Sigmoid colon (tissue), 7 donors: ENCODE measurements around the gene OR5D16. TPM values are rescaled to one million over a fixed set of nuclear protein-coding genes. Genes with fewer than 3 reads are reported as not detected.
"Not testable (repeated sequence)": the region's sequence is repeated elsewhere in the genome, so short reads cannot be mapped to it uniquely, and the experiment has no call there.

Source experiments
- DNase-seq: peaks from one replicate; pipeline ENCODE4 v3.0.0-alpha.2; 2019
- H3K27ac ChIP-seq, 4 donors: fragments of 200-600 bp; sonication (generic); one replicate each; pipeline ENCODE4 v1.5.1; 2016 to 2019; ENCODE audit warnings: mild to moderate bottlenecking in 1 of 4
- H3K27me3 ChIP-seq, 3 donors: fragments of 200-600 bp; sonication (generic); one replicate each; pipeline ENCODE4 v1.5.1; 2019; ENCODE audit warnings: mild to moderate bottlenecking in 1 of 3
- H3K36me3 ChIP-seq, 4 donors: fragments of 200-600 bp; sonication (generic); one replicate each; pipeline ENCODE4 v1.5.1; 2016 to 2019
- H3K4me1 ChIP-seq, 4 donors: fragments of 200-600 bp; sonication (generic); one replicate each; pipeline ENCODE4 v1.5.1; 2017 to 2019
- H3K4me3 ChIP-seq, 4 donors: fragments of 200-600 bp; sonication (generic); one replicate each; pipeline ENCODE4 v1.5.1; 2017 to 2019; ENCODE audit warnings: mild to moderate bottlenecking in 2 of 4, moderate library complexity in 1 of 4
- H3K9me3 ChIP-seq, 4 donors: fragments of 200-600 bp in 3 of 4; sonication (generic) in 3 of 4; one replicate each; pipeline versions ENCODE4 v1.5.1 to v1.6.1; 2013 to 2019
- EP300 ChIP-seq, 4 donors: sonication (generic); formaldehyde crosslinking; IDR thresholded peaks; one replicate each; pipeline ENCODE4 v1.6.1; 2017; ENCODE audit warnings: antibody characterized with exemption in 4 of 4
- POLR2A ChIP-seq, 2 donors: fragments of 450-650 bp; IDR thresholded peaks; one replicate each; pipeline ENCODE4 v1.6.1; 2016; ENCODE audit warnings: antibody characterized with exemption in 2 of 2, mild to moderate bottlenecking in 2 of 2, moderate library complexity in 2 of 2
- POLR2AphosphoS5 ChIP-seq, 4 donors: sonication (generic); formaldehyde crosslinking; IDR thresholded peaks; one replicate each; pipeline ENCODE4 v1.6.1; 2017; ENCODE audit warnings: antibody characterized with exemption in 4 of 4
- WGBS, 2 donors: extraction: QIAGEN DNeasy Blood & Tissue Kit; methylation state at CpG; one replicate each; pipeline ENCODE4 v1.1.7; 2013; 5-methylcytosine and 5-hydroxymethylcytosine counted together
- intact Hi-C: fragments of 100-400 bp; cut with DNase I; formaldehyde crosslinking; loops from one replicate; pipeline ENCODE4 v1.15.1; 2023
- polyA plus RNA-seq, 3 donors: library from polyadenylated mRNA; stranded (reverse); fragments of 200-250 nt; gene quantifications; one replicate each; pipeline ENCODE4 v1.2.3, GENCODE V29; 2013
- small RNA-seq, 3 donors: library from RNA; depleted of rRNA; stranded (forward); fragments of <200 nt; gene quantifications; one replicate each; pipeline ENCODE3, GENCODE V24; 2016
- total RNA-seq, 4 donors: library from RNA; depleted of rRNA; stranded (reverse); fragments of >200 nt; gene quantifications; one replicate each; pipeline ENCODE4 v1.1.0, GENCODE V29; 2016
- TF ChIP-seq, protein P1 (sequence below), 4 experiments: fragments of 450-650 bp in 3 of 4; fragments of 200-600 bp in 1 of 4; IDR thresholded peaks; one replicate each; pipeline ENCODE4 v1.5.1; 2016 to 2019; ENCODE audit warnings: antibody characterized with exemption in 4 of 4, mild to moderate bottlenecking in 3 of 4, moderate library complexity in 2 of 4
- donor health status: healthy with polysubstance abuse.
- donor health status: Bipolar disorder and iron deficiency.
- donor health status: healthy.

OR5D16 gene
- total and polyA plus RNA-seq, 7 donors: not detected

GRCh38 chr11:55852141-55852540 is 13.6 kb downstream of the OR5D16 start:
- no peak overlapping the region for H3K4me3 ChIP-seq
- H3K27me3 ChIP-seq: no peaks in the 10 kb centered on the region
- no peaks in the 10 kb centered on the region for H3K36me3 ChIP-seq
- intact Hi-C loops: no loop called here
- H3K27ac ChIP-seq: no peak overlapping the region
- no peaks in the 10 kb centered on the region for H3K4me1 ChIP-seq
- DNase-seq: no peak
- no peak for TF ChIP-seq POLR2A (IDR thresholded peaks at IDR 0.05)
- TF ChIP-seq EP300 (IDR thresholded peaks at IDR 0.05): no peak
- TF ChIP-seq, protein P1, sequence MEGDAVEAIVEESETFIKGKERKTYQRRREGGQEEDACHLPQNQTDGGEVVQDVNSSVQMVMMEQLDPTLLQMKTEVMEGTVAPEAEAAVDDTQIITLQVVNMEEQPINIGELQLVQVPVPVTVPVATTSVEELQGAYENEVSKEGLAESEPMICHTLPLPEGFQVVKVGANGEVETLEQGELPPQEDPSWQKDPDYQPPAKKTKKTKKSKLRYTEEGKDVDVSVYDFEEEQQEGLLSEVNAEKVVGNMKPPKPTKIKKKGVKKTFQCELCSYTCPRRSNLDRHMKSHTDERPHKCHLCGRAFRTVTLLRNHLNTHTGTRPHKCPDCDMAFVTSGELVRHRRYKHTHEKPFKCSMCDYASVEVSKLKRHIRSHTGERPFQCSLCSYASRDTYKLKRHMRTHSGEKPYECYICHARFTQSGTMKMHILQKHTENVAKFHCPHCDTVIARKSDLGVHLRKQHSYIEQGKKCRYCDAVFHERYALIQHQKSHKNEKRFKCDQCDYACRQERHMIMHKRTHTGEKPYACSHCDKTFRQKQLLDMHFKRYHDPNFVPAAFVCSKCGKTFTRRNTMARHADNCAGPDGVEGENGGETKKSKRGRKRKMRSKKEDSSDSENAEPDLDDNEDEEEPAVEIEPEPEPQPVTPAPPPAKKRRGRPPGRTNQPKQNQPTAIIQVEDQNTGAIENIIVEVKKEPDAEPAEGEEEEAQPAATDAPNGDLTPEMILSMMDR (IDR thresholded peaks at IDR 0.05): no peak
- no peak for TF ChIP-seq POLR2AphosphoS5 (IDR thresholded peaks at IDR 0.05)
- no peaks in the 10 kb centered on the region for H3K9me3 ChIP-seq
- WGBS, 2 donors: 88% methylated on average over 1 of the region's 1 CpG

GRCh38 chr11:55854704-55855103 is 16.2 kb downstream of the OR5D16 start:
- intact Hi-C loops: no loop called here
- no peak overlapping the region for H3K27ac ChIP-seq
- WGBS, 2 donors: 20 to 24% methylated on average over 1 of the region's 1 CpG
- H3K9me3 ChIP-seq: no peaks in the 10 kb centered on the region
- no peaks in the 10 kb centered on the region for H3K27me3 ChIP-seq
- no peaks in the 10 kb centered on the region for H3K4me1 ChIP-seq
- no peak overlapping the region for H3K4me3 ChIP-seq
- TF ChIP-seq POLR2AphosphoS5 (IDR thresholded peaks at IDR 0.05): no peak
- no peak for TF ChIP-seq POLR2A (IDR thresholded peaks at IDR 0.05)
- TF ChIP-seq, protein P1 (IDR thresholded peaks at IDR 0.05): no peak
- no peak for TF ChIP-seq EP300 (IDR thresholded peaks at IDR 0.05)
- DNase-seq: no peak
- H3K36me3 ChIP-seq: no peaks in the 10 kb centered on the region

DNA sequence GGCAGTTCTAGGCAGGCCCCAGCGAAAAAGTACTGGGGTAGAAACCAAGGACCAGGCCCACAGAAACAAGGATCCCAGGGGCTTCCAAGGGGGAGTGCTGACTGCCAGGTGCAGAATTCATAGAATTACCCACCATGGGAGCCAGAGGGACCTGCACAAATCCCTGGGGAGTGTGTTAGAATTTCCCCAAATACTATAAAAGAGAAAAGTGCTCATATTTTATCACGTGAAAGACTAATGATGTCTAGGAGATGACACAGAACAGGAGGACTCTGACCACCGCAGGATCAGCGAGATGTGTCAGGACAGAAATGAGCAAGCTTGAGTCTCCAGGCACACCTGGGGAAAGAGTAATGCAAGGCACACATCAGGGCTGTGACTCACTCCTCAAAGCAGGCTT is 28.8 kb downstream of the OR5D16 start:
- H3K27me3 ChIP-seq, H3K36me3 ChIP-seq, H3K4me3 ChIP-seq, DNase-seq, intact Hi-C loops, H3K4me1 ChIP-seq, H3K9me3 ChIP-seq, H3K27ac ChIP-seq: not testable (repeated sequence)
- 87 to 88% methylated on average over 4 of the region's 4 CpGs for WGBS, 2 donors

GRCh38 chr11:55872731-55873130 is 34.2 kb downstream of the OR5D16 start:
- intact Hi-C loops, H3K4me1 ChIP-seq, H3K36me3 ChIP-seq, H3K9me3 ChIP-seq, H3K27me3 ChIP-seq, DNase-seq, H3K27ac ChIP-seq: not testable (repeated sequence)
- H3K4me3 ChIP-seq: peak overlapping the region in 1 of 4 donors; percentile 8
- 16 to 32% methylated on average over 33 of the region's 33 CpGs for WGBS, 2 donors

DNA sequence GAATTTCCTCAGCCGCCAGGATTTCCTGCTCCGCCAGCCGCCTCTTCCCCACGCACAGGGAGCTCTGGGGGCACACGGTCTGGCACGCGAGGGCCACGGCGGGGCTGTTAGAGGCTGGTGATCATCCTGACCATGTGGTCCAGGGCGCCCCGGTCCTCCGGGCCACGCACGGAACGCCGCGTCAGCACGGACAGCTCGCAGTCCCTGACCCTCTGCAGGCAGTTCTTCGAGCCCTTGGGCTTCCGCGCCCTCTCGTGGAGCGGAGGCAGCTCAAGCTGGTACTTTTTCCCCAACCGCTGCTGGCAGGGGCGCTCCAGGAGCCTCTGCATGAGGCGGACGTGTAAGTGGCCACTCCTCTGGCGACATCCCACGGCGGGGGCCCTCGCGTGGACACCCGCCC is 34.6 kb downstream of the OR5D16 start:
- intact Hi-C loops, H3K27me3 ChIP-seq, DNase-seq, H3K27ac ChIP-seq, H3K36me3 ChIP-seq, H3K9me3 ChIP-seq, H3K4me1 ChIP-seq: not testable (repeated sequence)
- H3K4me3 ChIP-seq: peak overlapping the region in 1 of 4 donors; percentile 8
- 18 to 36% methylated on average over 34 of the region's 34 CpGs for WGBS, 2 donors

GRCh38 chr11:55882997-55883396 is 44.4 kb downstream of the OR5D16 start, which contains the start of gene TRIM51:
TRIM51 (plus strand) TSS chr11:55883297; CDS start chr11:55885429, 2,132 bp downstream.
- H3K9me3 ChIP-seq, DNase-seq, H3K27ac ChIP-seq, H3K4me1 ChIP-seq, intact Hi-C loops, H3K4me3 ChIP-seq, H3K36me3 ChIP-seq, H3K27me3 ChIP-seq: not testable (repeated sequence)
- 68 to 73% methylated on average over 1 of the region's 1 CpG for WGBS, 2 donors

DNA sequence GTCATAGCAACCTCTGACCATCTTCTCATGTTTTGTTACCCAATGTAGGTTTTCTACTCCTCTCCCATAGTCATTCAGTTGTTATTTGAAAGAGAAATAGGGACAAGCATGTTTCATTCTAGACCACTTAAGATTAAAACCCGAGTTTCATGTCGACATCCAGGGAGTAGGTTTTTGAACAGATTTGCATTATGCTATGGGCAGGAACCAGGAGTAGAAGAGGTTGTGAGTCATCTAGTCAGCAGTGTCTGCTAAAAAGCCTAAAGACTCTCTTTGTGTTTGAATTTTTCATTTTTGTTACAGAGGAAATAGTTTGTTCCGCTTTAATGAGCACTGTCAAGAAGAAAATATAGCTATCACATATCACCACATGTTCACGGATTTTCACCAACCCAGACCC is 46.4 kb downstream of the OR5D16 start:
- H3K27me3 ChIP-seq, H3K4me1 ChIP-seq, H3K9me3 ChIP-seq, H3K4me3 ChIP-seq, H3K27ac ChIP-seq, DNase-seq, H3K36me3 ChIP-seq, intact Hi-C loops: not testable (repeated sequence)
- WGBS, 2 donors: 85 to 91% methylated on average over 4 of the region's 4 CpGs

DNA sequence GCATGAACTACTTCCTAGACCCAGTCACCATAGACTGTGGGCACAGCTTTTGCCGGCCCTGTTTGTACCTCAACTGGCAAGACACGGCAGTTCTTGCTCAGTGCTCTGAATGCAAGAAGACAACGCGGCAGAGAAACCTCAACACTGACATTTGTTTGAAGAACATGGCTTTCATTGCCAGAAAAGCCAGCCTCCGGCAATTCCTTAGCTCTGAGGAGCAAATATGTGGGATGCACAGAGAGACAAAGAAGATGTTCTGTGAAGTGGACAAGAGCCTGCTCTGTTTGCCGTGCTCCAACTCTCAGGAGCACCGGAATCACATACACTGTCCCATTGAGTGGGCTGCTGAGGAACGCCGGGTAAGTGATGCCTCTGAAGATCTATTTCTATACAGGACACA is 46.9 kb downstream of the OR5D16 start:
- H3K4me1 ChIP-seq, H3K9me3 ChIP-seq, DNase-seq, intact Hi-C loops, H3K27ac ChIP-seq, H3K27me3 ChIP-seq, H3K4me3 ChIP-seq, H3K36me3 ChIP-seq: not testable (repeated sequence)
- WGBS, 2 donors: 90 to 93% methylated on average over 9 of the region's 9 CpGs

Small RNAs within 50 kb of the gene (small RNA-seq; reads per million reads assigned to genes)
- gene AC036111.3: 0 reads per million in 3 donors

Other genes with a start within 250 kb of the OR5D16 start
- gene OR4C11, start 231.1 kb upstream of the OR5D16 start, total RNA-seq: not detected
- not detected for gene OR4C11, start 231.1 kb upstream of the OR5D16 start, polyA plus RNA-seq
- gene OR4P4, start 203.6 kb upstream of the OR5D16 start, total RNA-seq: not detected
- not detected for gene OR4P4, start 203.6 kb upstream of the OR5D16 start, polyA plus RNA-seq
- not detected for gene OR4S2, start 190.4 kb upstream of the OR5D16 start, total RNA-seq
- gene OR4S2, start 190.4 kb upstream of the OR5D16 start, polyA plus RNA-seq: not detected
- gene OR4C6, start 176.6 kb upstream of the OR5D16 start, total RNA-seq: not detected
- gene OR4C6, start 176.6 kb upstream of the OR5D16 start, polyA plus RNA-seq: not detected
- not detected for gene OR5D13, start 65.3 kb upstream of the OR5D16 start, total RNA-seq
- not detected for gene OR5D13, start 65.3 kb upstream of the OR5D16 start, polyA plus RNA-seq
- gene OR5D14, start 43.2 kb upstream of the OR5D16 start, total RNA-seq: not detected
- gene OR5D14, start 43.2 kb upstream of the OR5D16 start, polyA plus RNA-seq: not detected
- gene OR5L1, start 27.4 kb upstream of the OR5D16 start, total RNA-seq: not detected
- not detected for gene OR5L1, start 27.4 kb upstream of the OR5D16 start, polyA plus RNA-seq
- not detected for gene OR5D18, start 19.1 kb upstream of the OR5D16 start, total RNA-seq
- not detected for gene OR5D18, start 19.1 kb upstream of the OR5D16 start, polyA plus RNA-seq
- gene OR5L2, start 11.5 kb upstream of the OR5D16 start, total RNA-seq: not detected
- not detected for gene OR5L2, start 11.5 kb upstream of the OR5D16 start, polyA plus RNA-seq
- gene TRIM51, start 44.5 kb downstream of the OR5D16 start, total RNA-seq: not detected
- not detected for gene TRIM51, start 44.5 kb downstream of the OR5D16 start, polyA plus RNA-seq
- not detected for gene OR5W2, start 75.8 kb downstream of the OR5D16 start, total RNA-seq
- gene OR5W2, start 75.8 kb downstream of the OR5D16 start, polyA plus RNA-seq: not detected
- not detected for gene OR5I1, start 97.6 kb downstream of the OR5D16 start, total RNA-seq
- gene OR5I1, start 97.6 kb downstream of the OR5D16 start, polyA plus RNA-seq: not detected
- not detected for gene OR10AG1, start 131.2 kb downstream of the OR5D16 start, total RNA-seq
- gene OR10AG1, start 131.2 kb downstream of the OR5D16 start, polyA plus RNA-seq: not detected
- not detected for gene OR5F1, start 155.9 kb downstream of the OR5D16 start, total RNA-seq
- gene OR5F1, start 155.9 kb downstream of the OR5D16 start, polyA plus RNA-seq: not detected
- not detected for gene OR5AS1, start 188.9 kb downstream of the OR5D16 start, total RNA-seq
- not detected for gene OR5AS1, start 188.9 kb downstream of the OR5D16 start, polyA plus RNA-seq